Tibial artery (tissue), 4 donors: ENCODE measurements around the gene COL27A1.
"Not testable (repeated sequence)": the region's sequence is repeated elsewhere in the genome, so short reads cannot be mapped to it uniquely, and the experiment has no call there.

Experiments used
- DNase-seq, 2 donors: peaks; one replicate each; pipeline ENCODE4 v3.0.0-alpha.2; 2019
- H3K27ac ChIP-seq, 2 donors: fragments of 200-600 bp; sonication (generic) in 1 of 2; 1 replicate in 1 of 2; 2 replicates in 1 of 2; pipeline ENCODE4 v1.5.1; 2018 to 2019; ENCODE audit warnings: mild to moderate bottlenecking in 1 of 2
- H3K27me3 ChIP-seq, 2 donors: fragments of 200-600 bp; sonication (generic) in 1 of 2; one replicate each; pipeline versions ENCODE4 v1.5.1 to v1.6.0; 2016 to 2019
- H3K36me3 ChIP-seq, 3 donors: fragments of 200-600 bp; sonication (generic) in 2 of 3; one replicate each; pipeline ENCODE4 v1.5.1; 2016 to 2019; ENCODE audit warnings: mild to moderate bottlenecking in 2 of 3
- H3K4me1 ChIP-seq, 4 donors: fragments of 200-600 bp; sonication (generic) in 2 of 4; 1 replicate in 3 of 4; 2 replicates in 1 of 4; pipeline ENCODE4 v1.5.1; 2016 to 2019
- H3K4me3 ChIP-seq, 2 donors: fragments of 200-600 bp; sonication (generic) in 1 of 2; 1 replicate in 1 of 2; 2 replicates in 1 of 2; pipeline ENCODE4 v1.5.1; 2018 to 2019; ENCODE audit warnings: mild to moderate bottlenecking in 2 of 2
- H3K9me3 ChIP-seq, 3 donors: fragments of 200-600 bp; sonication (generic) in 1 of 3; one replicate each; pipeline ENCODE4 v1.5.1; 2016 to 2019
- CTCF ChIP-seq, 2 experiments: fragments of 200-600 bp in 1 of 2; fragments of 450-650 bp in 1 of 2; IDR thresholded peaks; one replicate each; pipeline ENCODE4 v1.5.1; 2017 to 2019; ENCODE audit warnings: antibody characterized with exemption in 2 of 2, mild to moderate bottlenecking in 1 of 2, moderate library complexity in 1 of 2
- intact Hi-C: fragments of 100-400 bp; cut with DNase I; formaldehyde crosslinking; loops from one replicate; pipeline ENCODE4 v1.15.0; 2023; ENCODE audit warnings: low total_unique reads

The COL27A1 gene

GRCh38 chr9:114333718-114334117 lies 178.4 kb downstream of the COL27A1 start:
- H3K4me3 ChIP-seq, H3K4me1 ChIP-seq, intact Hi-C loops, H3K27me3 ChIP-seq, H3K27ac ChIP-seq, H3K9me3 ChIP-seq: not testable (repeated sequence)
- H3K36me3 ChIP-seq: peaks cover 15 to 39% (median 30%) of the 10 kb centered on the region in 3 donors
- peak in 1 of 2 donors; percentile 6 for DNase-seq

GRCh38 chr9:114334490-114334889 lies 179.2 kb downstream of the COL27A1 start:
- Histone ChIP-seq H3K4me3 (no peak overlapping the region), H3K9me3 (no peaks in the 10 kb centered on the region), H3K27ac (no peak overlapping the region), H3K27me3 (no peaks in the 10 kb centered on the region), H3K36me3 (peaks cover 20 to 46% (median 38%) of the 10 kb centered on the region in 3 donors), H3K4me1 (no peaks in the 10 kb centered on the region)
- no peak for TF ChIP-seq CTCF (IDR thresholded peaks at IDR 0.05)
- peak in 1 of 2 donors; percentile 63 for DNase-seq
- intact Hi-C loops: no loop called here

GRCh38 chr9:114335745-114336144 lies 180.4 kb downstream of the COL27A1 start:
- Histone ChIP-seq H3K4me3 (no peak overlapping the region), H3K36me3 (peaks cover 31 to 58% (median 51%) of the 10 kb centered on the region in 3 donors)

GRCh38 chr9:114336157-114336556 lies 180.8 kb downstream of the COL27A1 start:
- Histone ChIP-seq H3K4me3 (no peak overlapping the region), H3K4me1 (no peaks in the 10 kb centered on the region), H3K9me3 (no peaks in the 10 kb centered on the region), H3K27me3 (no peaks in the 10 kb centered on the region), H3K27ac (no peak overlapping the region), H3K36me3 (peaks cover 36 to 62% (median 55%) of the 10 kb centered on the region in 3 donors)
- DNase-seq: no peak
- intact Hi-C loops: no loop called here
- TF ChIP-seq CTCF (IDR thresholded peaks at IDR 0.05): no peak

More at GRCh38 chr9:114335745-114336144, 180.4 kb downstream of the COL27A1 start:
- TF ChIP-seq CTCF (IDR thresholded peaks at IDR 0.05): no peak
- H3K4me1 ChIP-seq: no peaks in the 10 kb centered on the region
- H3K27me3 ChIP-seq: no peaks in the 10 kb centered on the region
- no peak overlapping the region for H3K27ac ChIP-seq
- no peak for DNase-seq
- H3K9me3 ChIP-seq: no peaks in the 10 kb centered on the region
- intact Hi-C loops: no loop called here

- no peak for DNase-seq
- H3K4me1 ChIP-seq: no peaks in the 10 kb centered on the region
- peaks cover 42 to 69% (median 62%) of the 10 kb centered on the region in 3 donors for H3K36me3 ChIP-seq
- H3K27me3 ChIP-seq: no peaks in the 10 kb centered on the region
- no peak for TF ChIP-seq CTCF (IDR thresholded peaks at IDR 0.05)
- no peak overlapping the region for H3K27ac ChIP-seq
- intact Hi-C loops: no loop called here
- no peak overlapping the region for H3K4me3 ChIP-seq
- H3K9me3 ChIP-seq: no peaks in the 10 kb centered on the region
These were observed 181.5 kb downstream of the COL27A1 start for GRCh38 chr9:114336699-114337395.

- no peak for DNase-seq
- intact Hi-C loops: no loop called here
- Histone ChIP-seq H3K27me3 (no peaks in the 10 kb centered on the region), H3K4me1 (no peaks in the 10 kb centered on the region), H3K36me3 (peaks cover 56 to 83% (median 75%) of the 10 kb centered on the region in 3 donors), H3K27ac (no peak overlapping the region), H3K4me3 (no peak overlapping the region), H3K9me3 (no peaks in the 10 kb centered on the region)
- no peak for TF ChIP-seq CTCF (IDR thresholded peaks at IDR 0.05)
These were observed 182.8 kb downstream of the COL27A1 start for GRCh38 chr9:114338187-114338586.
